Upper lobe of right lung (tissue), 1 donor: Measurements from ENCODE around the gene TTBK1. TPM values are rescaled to one million over a fixed set of nuclear protein-coding genes. Genes with fewer than 3 reads are reported as not detected.

Experiments used
- ATAC-seq: fragments of 200-7000 bp; cut with Tn5 transposase; one replicate; pipeline ENCODE4 v1.9.1; 2020; ENCODE audit warnings: mild to moderate bottlenecking, moderate library complexity
- DNase-seq: peaks from one replicate; pipeline ENCODE4 v3.0.0-alpha.2; 2020
- H3K27ac ChIP-seq: fragments of 200-600 bp; one replicate; pipeline ENCODE4 v1.8.0; 2022
- H3K27me3 ChIP-seq: fragments of 200-600 bp; one replicate; pipeline ENCODE4 v1.8.0; 2022; ENCODE audit warnings: mild to moderate bottlenecking
- H3K36me3 ChIP-seq: fragments of 200-600 bp; one replicate; pipeline ENCODE4 v1.8.0; 2022
- H3K4me1 ChIP-seq: fragments of 200-600 bp; one replicate; pipeline ENCODE4 v1.8.0; 2022
- H3K4me3 ChIP-seq: fragments of 200-600 bp; one replicate; pipeline ENCODE4 v1.8.0; 2022; ENCODE audit warnings: mild to moderate bottlenecking
- H3K9me3 ChIP-seq: fragments of 200-600 bp; one replicate; pipeline ENCODE4 v1.8.0; 2022
- intact Hi-C: fragments of 100-400 bp; cut with DNase I; formaldehyde crosslinking; loops from one replicate; pipeline ENCODE4 v1.11.0; 2022
- total RNA-seq: library from RNA; stranded (reverse); fragmentation: NEBNext Ultra II Directional; extraction: Animal tissue kit (Norgen Biotek cat#: 25700); gene quantifications from one replicate; pipeline ENCODE4 v1.2.1, GENCODE V29; 2021
- TF ChIP-seq, protein P1 (sequence below): fragments of 200-600 bp; IDR thresholded peaks from one replicate; pipeline ENCODE4 v1.8.0; 2022; ENCODE audit warnings: antibody characterized with exemption
- donor health status: DM: no; HTN: yes; CAD: no; lungs with severe emphysema.

TTBK1 gene
- total RNA-seq, 1 donor from 2014 or later, result 0.17 TPM

DNA sequence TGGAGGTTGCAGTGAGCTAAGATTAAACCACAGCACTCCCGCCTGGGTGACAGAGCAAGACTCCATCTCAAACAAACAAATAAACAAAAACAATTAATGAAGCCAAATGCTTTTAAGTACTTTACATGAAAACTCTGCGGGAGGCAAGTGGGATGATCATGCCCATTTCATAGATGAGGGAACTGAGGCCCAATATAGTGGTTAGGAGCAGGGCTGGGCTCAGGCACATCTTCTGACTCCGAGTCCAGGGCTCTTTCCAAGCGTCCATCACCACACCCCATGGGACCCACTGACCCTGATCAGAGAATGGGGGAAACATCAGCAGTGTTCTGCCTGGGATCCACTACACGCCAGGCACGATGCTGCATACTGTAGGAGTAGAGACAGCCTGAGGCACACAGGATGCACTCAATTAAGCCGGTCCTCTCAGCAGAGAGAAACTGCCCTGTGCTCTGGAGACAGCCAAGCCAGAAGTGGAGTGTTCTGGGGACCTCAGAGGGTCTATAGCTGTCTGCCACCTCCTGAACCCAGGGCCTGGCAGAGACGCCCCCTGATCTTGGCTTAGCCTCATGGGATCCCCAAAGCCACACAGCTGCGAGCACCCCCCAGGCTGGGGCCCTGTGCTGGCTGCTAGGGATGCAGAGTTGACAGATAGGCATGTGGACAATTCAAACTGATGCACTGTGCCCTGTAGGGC lies 13.5 kb downstream of the TTBK1 start:
- H3K27ac ChIP-seq, result no peak overlapping the region
- no peak overlapping the region for H3K4me3 ChIP-seq
- DNase-seq (no peak), ATAC-seq (no peak)
- no peaks in the 10 kb centered on the region for H3K36me3 ChIP-seq
- intact Hi-C loops, result no loop called here
- H3K9me3 ChIP-seq, result no peaks in the 10 kb centered on the region
- no peaks in the 10 kb centered on the region for H3K4me1 ChIP-seq
- no peaks in the 10 kb centered on the region for H3K27me3 ChIP-seq
- TF ChIP-seq, protein P1, sequence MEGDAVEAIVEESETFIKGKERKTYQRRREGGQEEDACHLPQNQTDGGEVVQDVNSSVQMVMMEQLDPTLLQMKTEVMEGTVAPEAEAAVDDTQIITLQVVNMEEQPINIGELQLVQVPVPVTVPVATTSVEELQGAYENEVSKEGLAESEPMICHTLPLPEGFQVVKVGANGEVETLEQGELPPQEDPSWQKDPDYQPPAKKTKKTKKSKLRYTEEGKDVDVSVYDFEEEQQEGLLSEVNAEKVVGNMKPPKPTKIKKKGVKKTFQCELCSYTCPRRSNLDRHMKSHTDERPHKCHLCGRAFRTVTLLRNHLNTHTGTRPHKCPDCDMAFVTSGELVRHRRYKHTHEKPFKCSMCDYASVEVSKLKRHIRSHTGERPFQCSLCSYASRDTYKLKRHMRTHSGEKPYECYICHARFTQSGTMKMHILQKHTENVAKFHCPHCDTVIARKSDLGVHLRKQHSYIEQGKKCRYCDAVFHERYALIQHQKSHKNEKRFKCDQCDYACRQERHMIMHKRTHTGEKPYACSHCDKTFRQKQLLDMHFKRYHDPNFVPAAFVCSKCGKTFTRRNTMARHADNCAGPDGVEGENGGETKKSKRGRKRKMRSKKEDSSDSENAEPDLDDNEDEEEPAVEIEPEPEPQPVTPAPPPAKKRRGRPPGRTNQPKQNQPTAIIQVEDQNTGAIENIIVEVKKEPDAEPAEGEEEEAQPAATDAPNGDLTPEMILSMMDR, result no peak

DNA sequence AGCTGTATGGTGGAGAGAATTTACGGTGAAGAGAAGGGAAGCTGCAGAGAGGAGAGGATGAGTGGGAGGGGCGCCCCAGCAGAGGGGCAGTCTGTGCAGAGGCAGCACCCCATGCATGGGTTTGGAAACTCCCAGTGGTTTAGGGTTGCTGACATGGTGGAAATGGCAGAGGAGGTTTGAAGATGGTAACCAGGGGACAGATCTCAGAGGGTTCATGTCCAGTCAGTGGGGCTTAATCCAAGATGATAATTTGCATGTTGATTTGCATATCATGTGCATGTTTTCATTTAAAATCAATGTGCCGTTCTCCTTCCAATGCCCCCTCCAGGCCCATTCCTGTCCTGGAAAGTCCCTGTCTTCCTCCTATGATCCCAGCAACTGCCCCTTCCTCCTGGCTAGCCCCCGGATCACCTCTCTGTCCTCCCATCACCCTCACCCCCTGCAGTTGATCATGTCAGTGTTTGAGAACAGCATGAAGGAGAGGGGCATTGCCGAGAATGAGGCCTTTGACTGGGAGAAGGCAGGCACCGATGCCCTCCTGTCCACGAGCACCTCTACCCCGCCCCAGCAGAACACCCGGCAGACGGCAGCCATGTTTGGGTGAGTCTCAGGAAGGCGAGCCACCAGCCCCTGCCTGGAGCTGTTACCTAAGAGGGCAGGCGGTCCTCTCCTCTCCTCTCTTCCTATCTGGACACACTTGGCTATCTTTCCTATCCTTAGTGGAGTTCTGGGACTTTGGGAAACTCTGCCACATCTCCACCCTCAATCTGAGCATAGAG lies 14.3 kb downstream of the TTBK1 start:
- TF ChIP-seq, protein P1, result no peak
- ATAC-seq (no peak), DNase-seq (no peak)
- intact Hi-C loops, result no loop called here
- no peaks in the 10 kb centered on the region for H3K36me3 ChIP-seq
- no peaks in the 10 kb centered on the region for H3K9me3 ChIP-seq
- no peaks in the 10 kb centered on the region for H3K4me1 ChIP-seq
- H3K27me3 ChIP-seq, result no peaks in the 10 kb centered on the region
- no peak overlapping the region for H3K27ac ChIP-seq
- no peak overlapping the region for H3K4me3 ChIP-seq

DNA sequence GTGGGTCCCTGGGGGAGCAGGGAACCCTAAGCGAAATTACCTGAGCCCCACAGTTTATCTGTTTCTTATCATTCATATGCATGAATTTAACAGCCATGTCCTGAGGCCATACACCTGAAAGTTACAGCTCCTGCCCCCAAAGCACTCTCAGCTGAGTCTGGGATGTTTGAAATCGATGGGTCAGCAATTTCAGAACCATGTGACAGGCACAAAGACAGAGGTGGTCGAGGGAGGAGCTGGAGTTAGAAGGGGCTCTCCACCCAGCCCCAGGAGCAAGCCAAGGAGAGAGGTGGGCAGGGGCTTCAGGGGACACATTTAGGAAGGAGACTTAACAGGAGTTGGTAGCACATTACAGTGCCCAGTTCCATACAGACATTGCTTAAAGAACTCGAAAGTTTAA lies 14.9 kb downstream of the TTBK1 start:
- Histone ChIP-seq H3K36me3 (no peaks in the 10 kb centered on the region), H3K4me1 (no peaks in the 10 kb centered on the region), H3K4me3 (no peak overlapping the region), H3K9me3 (no peaks in the 10 kb centered on the region), H3K27me3 (no peaks in the 10 kb centered on the region), H3K27ac (no peak overlapping the region)
- intact Hi-C loops, result no loop called here
- no peak for ATAC-seq
- TF ChIP-seq, protein P1, result no peak
- no peak for DNase-seq

DNA sequence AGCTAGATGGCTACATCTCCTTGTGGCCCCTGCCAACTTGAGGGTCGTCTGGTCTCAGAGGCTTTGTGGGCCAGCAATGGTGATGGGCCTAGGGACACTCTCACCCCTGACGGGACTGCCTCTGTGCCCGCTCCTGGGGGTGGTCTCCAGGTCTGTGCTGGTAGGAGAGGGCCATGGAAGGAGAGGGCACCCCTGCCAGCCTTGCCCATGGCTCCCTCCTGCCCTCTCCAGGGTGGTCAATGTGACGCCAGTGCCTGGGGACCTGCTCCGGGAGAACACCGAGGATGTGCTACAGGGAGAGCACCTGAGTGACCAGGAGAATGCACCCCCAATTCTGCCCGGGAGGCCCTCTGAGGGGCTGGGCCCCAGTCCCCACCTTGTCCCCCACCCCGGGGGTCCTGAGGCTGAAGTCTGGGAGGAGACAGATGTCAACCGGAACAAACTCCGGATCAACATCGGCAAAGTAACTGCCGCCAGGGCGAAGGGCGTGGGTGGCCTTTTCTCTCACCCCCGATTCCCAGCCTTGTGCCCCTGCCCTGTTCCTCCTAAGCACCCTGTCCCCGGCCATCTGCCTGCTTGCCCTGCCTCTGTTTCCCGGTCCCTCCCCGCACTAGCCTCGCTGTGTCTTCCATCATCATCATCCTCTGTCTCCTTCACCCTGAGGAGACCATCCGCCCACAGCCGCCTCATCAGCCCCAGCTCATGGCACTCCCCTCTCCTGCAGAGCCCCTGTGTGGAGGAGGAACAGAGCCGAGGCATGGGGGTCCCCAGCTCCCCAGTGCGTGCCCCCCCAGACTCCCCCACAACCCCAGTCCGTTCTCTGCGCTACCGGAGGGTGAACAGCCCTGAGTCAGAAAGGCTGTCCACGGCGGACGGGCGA lies 15.8 kb downstream of the TTBK1 start:
- Histone ChIP-seq H3K27ac (no peak overlapping the region), H3K27me3 (no peaks in the 10 kb centered on the region), H3K9me3 (no peaks in the 10 kb centered on the region), H3K4me3 (no peak overlapping the region), H3K4me1 (no peaks in the 10 kb centered on the region), H3K36me3 (no peaks in the 10 kb centered on the region)
- TF ChIP-seq, protein P1, result no peak
- ATAC-seq (no peak), DNase-seq (no peak)
- intact Hi-C loops, result no loop called here

DNA sequence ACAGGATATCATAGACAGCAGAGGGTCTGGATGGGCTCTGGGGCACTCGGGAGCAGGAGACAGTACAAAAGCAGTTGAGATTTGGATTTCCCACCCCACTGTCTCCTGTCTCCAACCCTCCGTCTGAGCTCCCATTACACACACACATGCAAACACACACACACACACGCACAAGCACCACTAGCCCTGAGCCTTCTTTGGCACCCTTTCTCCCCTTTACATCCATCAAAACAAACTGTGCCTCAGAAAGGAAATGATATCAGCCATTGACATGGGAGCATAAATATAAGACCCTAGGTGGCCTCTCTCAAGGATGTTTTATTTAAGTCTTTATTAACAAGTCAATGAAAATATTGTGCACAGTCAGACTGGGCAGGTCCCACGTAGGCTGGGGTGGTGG lies 17.5 kb downstream of the TTBK1 start:
- Histone ChIP-seq H3K27me3 (no peaks in the 10 kb centered on the region), H3K4me3 (no peak overlapping the region), H3K9me3 (no peaks in the 10 kb centered on the region), H3K4me1 (no peaks in the 10 kb centered on the region), H3K36me3 (no peaks in the 10 kb centered on the region), H3K27ac (no peak overlapping the region)
- DNase-seq (no peak), ATAC-seq (no peak)
- TF ChIP-seq, protein P1, result no peak
- intact Hi-C loops, result no loop called here
